Endothelial cell of umbilical vein (primary cell): ENCODE data around the gene GHRH. TPM values are rescaled to one million over a fixed set of nuclear protein-coding genes. Genes with fewer than 3 reads are reported as not detected.

Experiments used
- BruUV-seq: library from RNA; stranded (reverse); fragments of 400-500 nt; replicated peaks from 2 replicates; lab custom pipeline; 2021; lab: Mats Ljungman, UMichigan
- CTCF ChIA-PET: fragments of 300-600, 350-600 bp; sonication (Branson Sonifier 250); formaldehyde crosslinking; loops from one replicate; lab custom pipeline; 2021; ENCODE audit warnings: antibody characterized with exemption, inconsistent platforms; lab: Charles Lee
- POLR2A ChIA-PET: fragments of 300-600, 350-600 bp; sonication (Branson Sonifier 250); formaldehyde crosslinking; loops from one replicate; lab custom pipeline; 2021; ENCODE audit warnings: antibody characterized with exemption, inconsistent platforms; lab: Charles Lee
- DNase-seq: peaks from one replicate; pipeline ENCODE4 v3.0.0-alpha.2; 2011; ENCODE audit warnings: low read depth, low spot score
- FAIRE-seq: peaks from 2 replicates; lab custom pipeline; 2011; peaks lifted over from hg19 to GRCh38; lab: Jason Lieb, UNC
- H2AFZ ChIP-seq: 2 replicates; pipeline ENCODE4 v1.6.0; 2012; ENCODE audit warnings: low read depth, low read length, control low read depth, inconsistent platforms
- H3K27ac ChIP-seq: 2 replicates; pipeline ENCODE4 v1.5.1; 2011; ENCODE audit warnings: low read depth, mild to moderate bottlenecking, control low read depth, low read length, moderate library complexity; ENCODE audit not compliant: insufficient read depth
- H3K27me3 ChIP-seq, 2 experiments: 2 replicates each; pipeline versions ENCODE4 v1.6.0 to v1.6.1; 2011; ENCODE audit warnings: low read length in 2 of 2, mixed read lengths in 1 of 2; ENCODE audit not compliant: control insufficient read depth in 2 of 2, insufficient read depth in 2 of 2
- H3K36me3 ChIP-seq, 2 experiments: 2 replicates in 1 of 2; 3 replicates in 1 of 2; pipeline ENCODE4 v1.5.1; 2011; ENCODE audit warnings: low read length in 2 of 2, mild to moderate bottlenecking in 1 of 2, moderate library complexity in 1 of 2; ENCODE audit not compliant: control insufficient read depth in 2 of 2, insufficient read depth in 2 of 2; ENCODE audit errors: extremely low read depth in 1 of 2
- H3K4me1 ChIP-seq: 3 replicates; pipeline ENCODE4 v1.5.1; 2011; ENCODE audit warnings: mild to moderate bottlenecking, low read length; ENCODE audit not compliant: control insufficient read depth, insufficient read depth; ENCODE audit errors: extremely low read depth
- H3K4me2 ChIP-seq: 2 replicates; pipeline ENCODE4 v1.6.1; 2011; ENCODE audit warnings: low read length, control low read depth, mixed read lengths; ENCODE audit not compliant: insufficient read depth
- H3K4me3 ChIP-seq, 3 experiments: fragments of 200-600 bp in 1 of 3; sonication (generic), shearing (Covaris generic) in 1 of 3; replicated peaks in 1 of 3; 2 replicates each; pipeline ENCODE4 v1.5.1; 2011 to 2016; ENCODE audit warnings: control low read depth in 3 of 3, low read length in 3 of 3, mild to moderate bottlenecking in 2 of 3, inconsistent platforms in 1 of 3, low read depth in 1 of 3, moderate library complexity in 1 of 3; ENCODE audit not compliant: insufficient read depth in 1 of 3
- H3K79me2 ChIP-seq: 2 replicates; pipeline ENCODE4 v1.6.0; 2012; ENCODE audit warnings: low read length, inconsistent platforms; ENCODE audit not compliant: control insufficient read depth, insufficient read depth
- H3K9ac ChIP-seq: replicated peaks from 2 replicates; pipeline ENCODE3; 2011; ENCODE audit warnings: low read length, control low read depth; ENCODE audit not compliant: insufficient read depth; ENCODE audit errors: extremely low read depth
- H3K9me1 ChIP-seq: replicated peaks from 3 replicates; pipeline ENCODE4 v1.6.0; 2011; ENCODE audit warnings: mild to moderate bottlenecking, low read length; ENCODE audit not compliant: control insufficient read depth, insufficient read depth; ENCODE audit errors: extremely low read depth
- H3K9me3 ChIP-seq: replicated peaks from 2 replicates; pipeline ENCODE4 v1.5.1; 2012; ENCODE audit warnings: low read length, inconsistent platforms; ENCODE audit not compliant: control insufficient read depth, insufficient read depth
- H4K20me1 ChIP-seq: replicated peaks from 2 replicates; pipeline ENCODE3; 2011; ENCODE audit warnings: mild to moderate bottlenecking, low read length; ENCODE audit not compliant: control insufficient read depth, insufficient read depth; ENCODE audit errors: extremely low read depth
- EZH2 ChIP-seq: IDR thresholded peaks from 2 replicates; pipeline ENCODE4 v1.6.1; 2012; ENCODE audit warnings: borderline replicate concordance, low read depth, mild to moderate bottlenecking, moderate library complexity, low read length, inconsistent platforms; ENCODE audit not compliant: severe bottlenecking
- FOS ChIP-seq: IDR thresholded peaks from 2 replicates; pipeline ENCODE4 v1.6.1; 2011; ENCODE audit warnings: mild to moderate bottlenecking, low read length, moderate library complexity, borderline replicate concordance; ENCODE audit not compliant: insufficient read depth
- GATA2 ChIP-seq: IDR thresholded peaks from 2 replicates; pipeline ENCODE4 v1.7.0; 2011; ENCODE audit warnings: low read depth, mild to moderate bottlenecking, moderate library complexity, mixed read lengths, low read length; ENCODE audit not compliant: insufficient read length, insufficient read depth
- JUN ChIP-seq: IDR thresholded peaks from 2 replicates; pipeline ENCODE4 v1.6.1; 2011; ENCODE audit warnings: borderline replicate concordance, low read depth; ENCODE audit not compliant: insufficient read length, insufficient read depth
- MYC ChIP-seq: IDR thresholded peaks from one replicate; pipeline ENCODE4 v1.6.1; 2011; ENCODE audit warnings: mild to moderate bottlenecking, low read depth, low read length
- POLR2A ChIP-seq: IDR thresholded peaks from 2 replicates; pipeline ENCODE4 v1.6.1; 2012; ENCODE audit warnings: low read depth, mild to moderate bottlenecking, control low read depth, low read length
- POLR2AphosphoS5 ChIP-seq: IDR thresholded peaks from 2 replicates; pipeline ENCODE4 v1.6.1; 2012; ENCODE audit warnings: low read depth, mild to moderate bottlenecking, control low read depth, low read length, moderate library complexity; ENCODE audit not compliant: insufficient read depth
- dilution Hi-C: fragments of 300-500 bp; cut with MboI; formaldehyde crosslinking; loops from one replicate; pipeline ENCODE4 v1.15.0; 2019; ENCODE audit warnings: low sequenced_read_pairs; ENCODE audit not compliant: extremely low pct_ligation_motif_present
- intact Hi-C: fragments of 100-400 bp; cut with micrococcal nuclease; formaldehyde crosslinking; loops from one replicate; pipeline ENCODE4 v1.10.0; 2022
- polyA plus RNA-seq, 4 experiments: library from polyadenylated mRNA; depleted of rRNA in 3 of 4; stranded (reverse) in 3 of 4; unstranded in 1 of 4; fragments of >200 nt; gene quantifications; 2 replicates each; pipeline versions ENCODE4 v1.2.1 to v1.2.3, GENCODE V29; 2011 to 2012; ENCODE audit warnings: missing spikeins in 1 of 4
- total RNA-seq: library from RNA; stranded (reverse); gene quantifications from 2 replicates; pipeline ENCODE4 v1.2.3, GENCODE V29; 2021
- TF ChIP-seq, protein P1 (sequence below), 2 donors: IDR thresholded peaks; 1 replicate in 1 of 2; 2 replicates in 1 of 2; pipeline ENCODE4 v1.5.1; 2011; ENCODE audit warnings: low read length in 2 of 2, mild to moderate bottlenecking in 2 of 2, moderate library complexity in 2 of 2, control low read depth in 1 of 2, inconsistent platforms in 1 of 2, low read depth in 1 of 2; ENCODE audit not compliant: insufficient read depth in 1 of 2; ENCODE audit errors: extremely low read depth in 1 of 2
- TF ChIP-seq, protein P2 (sequence below): IDR thresholded peaks from 2 replicates; pipeline ENCODE4 v1.6.1; 2011; ENCODE audit not compliant: insufficient read depth, insufficient read length

GHRH gene
- total and polyA plus RNA-seq, 2 donors (not counting 3 experiments of a cell fraction or from before 2014, with no cell fraction given): not detected

DNA sequence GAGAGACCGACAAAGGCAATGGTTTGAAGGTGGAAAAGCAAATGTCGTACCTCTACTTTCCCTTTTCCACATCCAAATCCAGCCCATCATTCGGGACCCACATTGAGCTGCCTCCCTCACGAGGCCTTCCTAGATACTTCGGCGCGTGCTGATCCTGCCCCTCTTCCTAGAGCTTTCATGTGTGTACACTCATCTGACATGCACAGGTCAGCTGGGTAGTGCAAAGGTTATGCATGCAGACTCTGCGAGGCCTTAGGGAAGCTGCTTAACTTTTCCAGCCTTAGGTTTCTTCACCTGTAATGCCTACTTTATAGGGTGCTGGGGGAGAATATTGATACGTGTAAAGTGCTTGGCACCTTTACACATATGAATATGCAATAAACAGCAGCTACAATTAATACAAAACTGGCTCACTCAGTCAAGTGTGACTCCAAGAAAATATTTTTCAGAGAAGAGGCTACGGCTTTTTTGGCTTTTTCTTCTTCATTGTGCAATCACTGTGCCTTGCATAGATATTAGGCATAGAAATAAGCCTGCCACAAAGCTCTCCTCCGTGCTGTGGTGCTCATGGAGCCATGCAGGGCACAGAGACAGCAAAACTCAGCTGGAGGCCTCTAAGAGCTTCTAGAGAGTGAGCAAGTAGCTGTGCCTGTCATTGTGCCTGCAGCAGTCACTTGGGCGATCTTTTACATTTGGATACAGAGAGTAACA, 24.2 kb upstream of the GHRH start:
- H4K20me1 ChIP-seq: no peaks in the 10 kb centered on the region
- no peak overlapping the region for H3K4me3 ChIP-seq
- H2AFZ ChIP-seq: no peak overlapping the region
- dilution Hi-C loops (no loop called here), intact Hi-C loops (no loop called here)
- no TSS peak for BruUV-seq
- POLR2A ChIA-PET: no interaction called here
- peaks cover 11% of the 10 kb centered on the region for H3K79me2 ChIP-seq
- no peak for DNase-seq
- CTCF ChIA-PET: interaction anchor here (1.2 to 4.2 kb wide), 4 partner anchors 9 to 249 kb away, joined by 3 to 22 read pairs (median 5); no protein-coding TSS in a partner anchor
- FAIRE-seq: no peak
- peaks cover 2% of the 10 kb centered on the region for H3K4me1 ChIP-seq
- no peak overlapping the region for H3K4me2 ChIP-seq
- no peak overlapping the region for H3K27ac ChIP-seq
- no peaks in the 10 kb centered on the region for H3K9me1 ChIP-seq
- H3K9ac ChIP-seq: no peak overlapping the region
- peaks cover 0 to 8% of the 10 kb centered on the region in 2 experiments for H3K27me3 ChIP-seq
- no peaks in the 10 kb centered on the region for H3K9me3 ChIP-seq
- TF ChIP-seq POLR2AphosphoS5 (no peak), MYC (no peak), GATA2 (no peak), EZH2 (no peak), FOS (no peak), POLR2A (no peak), JUN (no peak)
- TF ChIP-seq, protein P1, sequence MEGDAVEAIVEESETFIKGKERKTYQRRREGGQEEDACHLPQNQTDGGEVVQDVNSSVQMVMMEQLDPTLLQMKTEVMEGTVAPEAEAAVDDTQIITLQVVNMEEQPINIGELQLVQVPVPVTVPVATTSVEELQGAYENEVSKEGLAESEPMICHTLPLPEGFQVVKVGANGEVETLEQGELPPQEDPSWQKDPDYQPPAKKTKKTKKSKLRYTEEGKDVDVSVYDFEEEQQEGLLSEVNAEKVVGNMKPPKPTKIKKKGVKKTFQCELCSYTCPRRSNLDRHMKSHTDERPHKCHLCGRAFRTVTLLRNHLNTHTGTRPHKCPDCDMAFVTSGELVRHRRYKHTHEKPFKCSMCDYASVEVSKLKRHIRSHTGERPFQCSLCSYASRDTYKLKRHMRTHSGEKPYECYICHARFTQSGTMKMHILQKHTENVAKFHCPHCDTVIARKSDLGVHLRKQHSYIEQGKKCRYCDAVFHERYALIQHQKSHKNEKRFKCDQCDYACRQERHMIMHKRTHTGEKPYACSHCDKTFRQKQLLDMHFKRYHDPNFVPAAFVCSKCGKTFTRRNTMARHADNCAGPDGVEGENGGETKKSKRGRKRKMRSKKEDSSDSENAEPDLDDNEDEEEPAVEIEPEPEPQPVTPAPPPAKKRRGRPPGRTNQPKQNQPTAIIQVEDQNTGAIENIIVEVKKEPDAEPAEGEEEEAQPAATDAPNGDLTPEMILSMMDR (IDR thresholded peaks at IDR 0.05; ENCODE audit: extremely low read depth in 1 of 2, insufficient read depth in 1 of 2, low read depth in 1 of 2, low read length in 2 of 2): no peak
- TF ChIP-seq, protein P2, sequence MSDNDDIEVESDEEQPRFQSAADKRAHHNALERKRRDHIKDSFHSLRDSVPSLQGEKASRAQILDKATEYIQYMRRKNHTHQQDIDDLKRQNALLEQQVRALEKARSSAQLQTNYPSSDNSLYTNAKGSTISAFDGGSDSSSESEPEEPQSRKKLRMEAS: no peak
- H3K36me3 ChIP-seq: no peaks in the 10 kb centered on the region
